ENCODE measurements around the gene LDLRAD3. TPM values are rescaled to one million over a fixed set of nuclear protein-coding genes. Genes with fewer than 3 reads are reported as not detected.

The LDLRAD3 gene
- polyA plus RNA-seq, 1 donor = 26.6 TPM

GRCh38 chr11:36278531-36279282, 334.8 kb downstream of the LDLRAD3 start:
- DNase-seq = no peak

- DNase-seq = no peak
Measured at GRCh38 chr11:36280531-36280930, 336.7 kb downstream of the LDLRAD3 start.

Measured in hindlimb muscle (tissue), 1 donor.